Measurements from ENCODE around the gene PIGV.
"Not testable (repeated sequence)": the region's sequence is repeated elsewhere in the genome, so short reads cannot be mapped to it uniquely, and the experiment has no call there.

Gene PIGV

GRCh38 chr1:26797627-26798026 lies 9.9 kb downstream of the PIGV start:
- no peak for DNase-seq

GRCh38 chr1:26799479-26800142 lies 11.9 kb downstream of the PIGV start:
- DNase-seq, result peak; percentile 71

- not testable (repeated sequence) for DNase-seq
Observed at GRCh38 chr1:26803932-26804331, 16.2 kb downstream of the PIGV start.

- peak; percentile 72 for DNase-seq
Observed at GRCh38 chr1:26810105-26810504, 22.4 kb downstream of the PIGV start.

- no peak for DNase-seq
Observed at GRCh38 chr1:26811057-26811456, 23.3 kb downstream of the PIGV start.

GRCh38 chr1:26811708-26812107 lies 24.0 kb downstream of the PIGV start:
- DNase-seq, result no peak

- DNase-seq, result no peak
Observed at GRCh38 chr1:26814377-26814776, 26.6 kb downstream of the PIGV start.

GRCh38 chr1:26814893-26815292 lies 27.1 kb downstream of the PIGV start:
- no peak for DNase-seq

- DNase-seq, result no peak
Observed at GRCh38 chr1:26820784-26821269, 33.1 kb downstream of the PIGV start.

GRCh38 chr1:26822737-26823395 lies 35.1 kb downstream of the PIGV start:
- DNase-seq, result no peak

GRCh38 chr1:26824731-26825130 lies 37.0 kb downstream of the PIGV start:
- DNase-seq, result no peak

GRCh38 chr1:26826261-26827105 lies 38.7 kb downstream of the PIGV start, which contains the start of gene ZDHHC18:
TSS of gene ZDHHC18 (plus strand) at chr1:26826688. CDS start at chr1:26826805, 117 bp downstream.
- DNase-seq, result peak; percentile 60

- no peak for DNase-seq
Observed at GRCh38 chr1:26827106-26827604, 39.4 kb downstream of the PIGV start.

- DNase-seq, result no peak
Observed at GRCh38 chr1:26827663-26828062, 39.9 kb downstream of the PIGV start.

- no peak for DNase-seq
Observed at GRCh38 chr1:26828411-26828991, 40.8 kb downstream of the PIGV start.

- no peak for DNase-seq
Observed at GRCh38 chr1:26829184-26829911, 41.6 kb downstream of the PIGV start.

GRCh38 chr1:26831059-26831458 lies 43.3 kb downstream of the PIGV start:
- no peak for DNase-seq

GRCh38 chr1:26831546-26832248 lies 43.9 kb downstream of the PIGV start:
- DNase-seq, result no peak

- DNase-seq, result no peak
Observed at GRCh38 chr1:26832249-26832960, 44.7 kb downstream of the PIGV start.

Measured in fibroblast of skin of back (primary cell).